SK-N-DZ (cell line): ENCODE measurements around the gene NUDT15.
"Not testable (repeated sequence)": the region's sequence is repeated elsewhere in the genome, so short reads cannot be mapped to it uniquely, and the experiment has no call there.

Source experiments
- DNase-seq: peaks from one replicate; pipeline ENCODE4 v3.0.0-alpha.2; 2015; ENCODE audit warnings: low spot score

The NUDT15 gene

DNA sequence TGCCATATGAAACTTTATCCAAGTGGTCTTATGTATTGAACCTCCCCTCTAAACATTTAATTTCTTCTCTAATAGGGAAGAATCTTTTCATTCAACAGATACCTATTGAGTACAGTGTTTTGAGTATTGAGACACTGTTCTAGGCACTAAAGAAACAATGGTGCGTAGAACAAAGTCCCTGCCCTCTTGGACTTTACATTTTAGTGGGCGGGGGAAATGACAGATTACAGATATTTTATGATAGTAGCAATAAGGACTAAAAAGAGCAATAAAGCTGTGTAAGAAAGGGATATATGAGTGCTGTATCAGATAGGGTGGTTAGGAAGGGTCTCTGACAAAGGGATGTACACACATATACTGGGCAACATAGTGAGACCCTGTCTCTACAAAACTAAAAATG, 5.4 kb downstream of the NUDT15 start:
- no peak for DNase-seq

DNA sequence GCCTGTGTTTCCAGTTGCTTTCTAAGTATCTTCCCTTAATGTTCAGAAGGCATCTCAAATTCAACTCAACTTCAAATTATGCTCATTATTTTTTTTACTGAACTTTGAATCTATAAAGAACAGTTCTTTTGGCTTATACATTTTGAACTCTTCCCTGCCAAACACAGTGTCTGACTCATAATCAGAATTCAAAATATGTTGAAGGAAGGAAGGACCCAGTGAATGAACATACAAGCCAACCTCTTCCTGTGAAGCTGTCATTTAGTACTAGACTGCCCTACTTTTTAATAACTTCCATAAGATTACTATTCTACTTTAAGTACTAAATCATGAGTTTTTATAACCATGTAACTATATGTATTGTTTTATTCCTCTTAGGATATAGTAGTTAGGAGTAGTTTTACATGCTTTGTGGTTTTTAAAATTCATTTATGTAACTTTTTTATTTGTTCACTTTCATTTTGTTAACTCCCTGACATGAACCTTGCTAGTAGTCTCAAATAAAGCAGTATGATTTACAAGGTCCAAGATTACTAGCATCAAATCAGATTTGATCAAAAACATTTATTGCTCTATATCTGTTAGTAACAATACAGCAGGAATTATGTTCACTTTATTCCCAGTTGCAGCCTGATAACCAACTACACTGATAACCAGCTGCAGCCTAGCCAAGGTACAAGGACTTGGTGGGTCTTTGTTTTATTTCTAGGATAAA, 6.4 kb downstream of the NUDT15 start:
- no peak for DNase-seq

DNA sequence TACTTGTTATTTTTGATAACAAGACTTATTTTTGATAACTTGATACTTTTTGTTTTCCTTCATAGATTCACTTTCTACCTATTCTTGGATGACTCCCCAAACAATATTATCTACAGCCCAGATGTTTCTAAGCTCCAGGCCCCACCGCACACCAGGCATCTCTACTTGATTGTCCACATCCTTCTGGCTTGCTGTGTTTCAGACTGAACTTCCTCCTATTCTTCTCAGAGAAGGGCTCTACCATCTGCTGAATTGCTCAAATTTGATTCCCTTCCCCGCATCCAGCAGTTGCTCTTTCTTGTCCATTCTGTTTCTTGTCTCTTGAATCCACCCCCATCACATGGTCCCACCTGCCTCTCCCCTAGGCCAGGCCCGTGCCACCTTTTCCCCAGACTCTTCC, 13.0 kb downstream of the NUDT15 start:
- DNase-seq = no peak

DNA sequence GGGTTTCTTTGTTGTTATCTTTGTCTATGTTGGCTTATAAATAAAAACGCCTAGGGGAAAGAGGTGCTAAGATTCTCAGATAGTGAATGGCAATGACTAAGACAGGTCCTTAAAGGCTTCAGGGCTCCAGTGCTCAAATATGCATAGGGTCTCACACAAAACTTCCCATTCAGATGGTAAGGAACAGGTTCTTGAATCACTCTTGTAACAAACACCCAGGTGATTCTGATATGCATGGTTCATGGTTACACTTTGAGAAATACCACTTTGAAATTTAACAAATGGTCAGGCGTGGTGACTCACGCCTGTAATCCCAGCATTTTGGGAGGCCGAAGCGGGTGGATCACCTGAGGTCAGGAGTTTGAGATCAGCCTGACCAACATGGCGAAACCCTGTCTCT, 17.1 kb downstream of the NUDT15 start:
- DNase-seq = no peak

DNA sequence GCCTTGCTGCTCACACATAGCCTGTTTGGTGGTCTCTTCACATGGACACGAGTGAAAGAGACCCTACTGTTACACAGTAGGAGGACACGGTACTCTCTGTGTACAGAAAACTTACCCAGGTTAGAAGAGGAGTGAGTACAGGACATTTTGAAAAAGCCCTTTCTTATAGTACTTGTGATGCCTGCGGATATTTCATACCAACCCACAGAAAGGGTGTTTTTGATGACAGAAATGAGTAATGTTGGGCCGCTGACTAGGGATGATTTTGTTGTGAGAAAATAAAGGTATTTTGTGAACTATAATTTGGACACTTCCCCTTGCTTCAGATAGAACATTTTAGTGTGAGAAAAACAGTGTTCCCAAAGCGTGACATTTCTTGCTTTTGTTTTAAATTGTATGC, 18.2 kb downstream of the NUDT15 start:
- DNase-seq = no peak

DNA sequence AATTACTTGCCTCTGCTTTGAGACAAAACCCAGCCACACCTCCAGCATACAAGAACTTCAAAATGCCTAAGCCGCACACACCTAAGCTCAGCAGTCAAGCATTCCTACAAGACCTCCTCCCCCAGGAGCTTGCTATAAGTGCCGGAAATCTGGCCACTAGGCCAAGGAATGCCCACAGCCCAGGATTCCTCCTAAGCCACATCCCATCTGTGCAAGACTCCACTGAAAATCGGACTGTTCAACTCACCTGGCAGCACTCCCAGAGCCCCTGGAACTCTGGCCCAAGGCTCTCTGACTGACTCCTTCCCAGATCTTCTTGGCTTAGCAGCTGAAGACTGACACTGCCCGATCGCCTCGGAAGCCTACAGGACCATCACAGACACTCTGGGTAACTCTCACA, 21.0 kb downstream of the NUDT15 start:
- not testable (repeated sequence) for DNase-seq

DNA sequence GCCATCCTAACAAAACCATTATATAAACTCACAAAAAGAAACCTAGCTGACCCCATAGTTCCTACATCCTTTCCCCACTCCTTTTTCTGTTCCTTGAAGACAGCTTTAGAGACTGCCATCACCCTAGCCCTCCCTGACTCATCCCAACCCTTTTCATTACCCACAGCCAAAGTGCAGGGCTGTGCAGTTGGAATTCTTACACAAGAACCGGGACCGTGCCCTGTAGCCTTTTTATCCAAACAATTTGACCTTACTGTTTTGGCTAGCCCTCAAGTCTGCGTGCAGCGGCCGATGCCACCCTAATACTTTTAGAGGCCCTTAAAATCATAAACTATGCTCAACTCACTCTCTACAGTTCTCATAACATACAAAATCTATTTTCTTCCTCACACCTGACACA, 22.4 kb downstream of the NUDT15 start:
- DNase-seq = not testable (repeated sequence)

DNA sequence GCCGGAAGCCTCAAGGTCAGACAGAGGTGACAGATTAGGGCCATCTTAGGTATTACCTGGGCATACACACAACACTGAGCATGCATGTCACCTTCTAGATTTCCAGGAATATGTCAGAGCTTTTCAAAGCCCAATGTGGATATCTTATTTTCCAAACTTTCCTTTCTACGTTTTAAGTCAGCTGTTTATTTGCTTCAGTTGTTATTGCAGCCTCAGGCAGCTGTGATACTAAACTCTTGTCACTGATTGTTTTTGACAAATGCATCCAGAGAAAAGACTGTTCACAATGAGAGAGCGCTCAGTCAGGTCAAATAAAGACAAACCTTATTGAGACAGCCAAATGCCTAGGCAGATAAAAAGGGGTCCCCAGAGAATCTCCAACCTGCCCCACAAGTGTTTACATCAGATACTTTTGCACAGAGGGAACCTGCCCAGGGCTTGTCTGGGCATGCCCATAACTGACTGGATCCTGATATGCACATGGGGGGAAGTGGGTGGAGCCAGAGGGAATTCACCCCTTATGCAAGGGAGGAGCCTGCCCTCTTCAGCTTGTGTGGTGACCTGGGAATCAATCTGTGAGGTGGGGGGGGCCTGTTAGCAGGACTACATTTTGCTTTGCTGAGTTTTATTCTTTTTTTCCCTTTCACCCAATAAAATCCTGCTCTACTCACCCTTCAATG, 28.9 kb downstream of the NUDT15 start:
- DNase-seq = no peak

DNA sequence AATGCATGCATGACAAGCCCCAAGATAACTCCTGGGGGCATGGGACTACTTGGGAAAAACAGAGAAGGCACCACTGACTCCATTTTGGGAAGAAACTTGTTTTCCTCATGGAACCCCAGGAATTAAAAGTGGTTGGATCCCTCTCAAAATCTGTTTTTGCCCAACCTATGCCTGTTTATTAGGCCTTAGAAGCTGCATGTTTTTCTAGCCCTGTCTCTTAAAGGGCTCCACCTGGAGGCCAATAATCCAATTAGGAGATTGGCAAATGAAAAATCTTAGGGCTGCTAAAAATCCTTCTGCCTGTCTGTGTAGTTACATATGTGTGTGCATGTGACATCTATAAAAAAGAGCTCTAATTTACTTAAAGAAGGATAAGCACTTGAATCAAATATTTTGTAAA, 30.5 kb downstream of the NUDT15 start:
- DNase-seq = no peak

DNA sequence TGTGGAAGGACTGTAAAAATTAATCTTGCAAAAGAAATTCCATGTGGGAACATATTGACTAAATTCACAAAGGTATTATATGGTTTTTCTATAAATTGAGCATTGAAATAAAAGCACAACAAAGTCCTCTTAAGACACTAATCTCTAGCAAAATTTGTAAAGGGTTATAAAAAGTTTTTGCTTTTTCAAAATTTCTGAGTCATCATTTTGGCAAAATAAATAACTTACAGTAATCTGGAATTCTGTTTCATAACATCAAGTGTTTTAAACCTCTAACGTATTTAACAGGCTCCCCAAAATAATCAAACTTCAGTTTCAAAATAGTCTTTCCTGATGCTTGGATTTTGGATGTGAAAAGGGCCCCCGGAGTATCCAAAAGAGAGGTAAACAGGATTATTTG, 31.4 kb downstream of the NUDT15 start:
- no peak for DNase-seq

DNA sequence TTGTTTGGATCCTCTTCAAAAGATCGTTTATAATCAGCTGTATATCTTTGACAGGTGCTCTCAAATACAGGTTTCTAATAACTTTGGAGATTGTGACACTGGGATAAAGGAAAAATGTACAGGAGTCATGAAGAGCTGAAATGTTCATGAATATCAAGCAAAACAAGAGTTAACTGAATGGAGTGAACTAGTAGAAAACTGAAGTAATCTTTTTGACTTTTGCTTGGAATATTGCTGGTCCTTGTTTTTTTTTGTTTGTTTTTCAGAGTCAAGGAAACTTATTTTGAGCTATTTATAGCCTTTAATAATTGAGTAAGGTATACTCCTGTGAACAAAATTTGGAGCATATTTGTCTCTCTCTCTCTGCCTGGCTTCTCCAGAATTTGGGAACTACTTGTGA, 32.0 kb downstream of the NUDT15 start:
- no peak for DNase-seq

DNA sequence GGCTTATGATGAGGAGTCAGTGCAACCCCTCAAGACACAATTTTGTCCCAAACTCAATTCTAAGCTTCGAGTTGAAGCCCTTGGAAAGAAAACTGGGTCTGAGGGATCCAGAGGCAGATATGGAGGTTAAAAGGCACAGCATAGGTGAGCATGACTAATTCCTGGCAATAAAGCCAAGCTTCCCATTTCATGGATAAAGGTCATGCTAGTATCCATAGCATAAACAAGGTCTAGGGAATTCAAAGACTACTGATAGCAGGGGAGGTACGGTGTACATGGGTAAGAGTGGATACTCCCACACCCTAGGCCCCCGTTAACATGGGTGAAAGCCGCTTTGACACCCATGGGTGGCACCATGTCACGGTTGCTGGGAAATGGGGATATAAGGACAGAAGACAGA, 33.4 kb downstream of the NUDT15 start:
- DNase-seq = no peak

DNA sequence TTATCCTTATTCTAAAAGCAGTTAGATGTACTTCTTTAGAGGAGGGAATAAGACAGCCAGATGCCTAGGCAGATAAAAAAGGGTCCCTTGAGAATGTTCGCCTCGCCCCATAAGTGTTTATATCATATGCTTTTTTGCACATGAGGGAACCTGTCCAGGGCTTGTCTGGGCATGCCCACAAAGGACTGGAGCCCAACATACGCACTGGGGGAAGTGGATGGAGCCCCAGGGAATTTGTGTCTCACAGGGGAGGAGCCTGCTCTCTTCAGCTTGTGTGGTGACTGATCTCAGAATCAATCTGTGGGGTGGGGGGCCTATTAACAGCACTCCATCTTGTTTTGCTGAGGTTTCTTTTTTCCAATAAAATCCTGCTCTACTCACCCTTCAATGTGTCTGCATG, 34.8 kb downstream of the NUDT15 start:
- no peak for DNase-seq

DNA sequence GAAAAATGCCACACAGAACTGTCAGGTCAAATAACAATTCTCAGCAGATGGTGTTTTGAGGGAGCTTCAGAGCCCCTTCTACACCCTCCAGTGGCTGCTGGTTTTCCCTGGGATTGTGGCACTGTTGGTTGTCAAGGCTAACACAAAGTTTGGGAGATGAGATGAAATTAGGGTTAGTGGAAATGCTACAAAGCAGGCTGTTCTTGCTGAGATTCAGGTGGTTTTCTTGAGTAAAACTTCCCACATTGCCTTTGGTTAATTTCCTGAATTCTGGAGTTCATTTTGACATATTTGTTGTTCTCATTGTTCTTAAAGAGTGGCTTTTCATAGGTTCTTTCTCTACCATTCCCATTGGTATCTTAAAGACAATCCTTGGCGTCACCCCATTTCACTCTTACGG, 35.3 kb downstream of the NUDT15 start:
- DNase-seq = no peak

DNA sequence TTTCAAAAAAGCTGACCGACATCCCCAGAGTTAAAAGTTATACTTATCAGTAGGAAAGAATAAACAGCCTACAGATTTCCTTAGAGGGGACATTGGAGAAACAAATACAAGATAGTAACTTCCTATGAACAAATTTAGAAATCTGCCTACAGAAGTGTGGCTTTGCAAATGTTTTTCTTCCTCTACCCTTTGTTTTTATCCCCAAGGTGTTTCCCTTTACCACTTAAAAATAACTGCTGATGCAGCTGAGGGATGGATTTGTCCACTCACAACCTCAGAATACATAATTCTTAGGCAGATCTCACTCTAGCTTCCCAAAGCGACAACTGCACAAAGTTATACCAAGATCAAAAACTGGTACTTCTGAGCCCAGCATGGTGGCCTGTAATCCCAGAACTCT, 36.5 kb downstream of the NUDT15 start:
- no peak for DNase-seq

DNA sequence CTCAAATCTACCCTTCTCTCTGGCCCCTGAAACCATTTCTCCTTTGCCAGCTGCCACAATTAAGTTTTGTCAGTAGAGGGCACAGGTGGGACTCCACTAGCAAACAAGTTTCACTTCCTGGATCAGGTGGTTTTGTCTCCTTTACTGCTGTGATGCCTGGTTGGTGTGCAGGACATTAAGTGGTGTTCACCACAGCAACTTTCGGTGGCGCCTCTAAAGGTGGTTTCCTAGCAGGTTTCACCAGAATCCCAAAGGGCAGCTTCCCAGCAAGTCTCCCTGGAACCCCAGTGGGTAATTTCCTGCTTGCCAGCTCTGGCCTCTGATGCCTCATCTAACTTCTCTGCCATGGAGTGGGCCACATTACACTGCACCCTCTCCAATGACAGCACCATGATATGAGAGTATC, 40.7 kb downstream of the NUDT15 start:
- DNase-seq = no peak

DNA sequence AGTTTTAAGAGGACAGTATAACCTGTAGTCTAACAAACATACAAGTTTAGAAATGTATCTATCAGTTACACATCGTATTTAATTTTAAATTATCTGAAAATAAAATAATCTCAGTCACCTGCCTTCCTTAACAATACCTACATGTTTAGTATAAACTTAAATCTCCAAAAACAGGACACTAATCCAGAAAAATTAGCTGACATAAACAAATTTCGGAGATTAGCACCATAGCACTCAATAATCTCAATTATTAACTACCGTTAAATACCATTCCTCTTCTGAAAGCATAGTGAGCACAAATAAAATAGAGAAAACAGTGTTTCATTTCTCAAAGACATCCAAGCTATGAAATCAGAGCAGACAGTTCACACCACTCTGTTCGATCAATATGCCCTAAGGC, 44.2 kb downstream of the NUDT15 start:
- DNase-seq = no peak

DNA sequence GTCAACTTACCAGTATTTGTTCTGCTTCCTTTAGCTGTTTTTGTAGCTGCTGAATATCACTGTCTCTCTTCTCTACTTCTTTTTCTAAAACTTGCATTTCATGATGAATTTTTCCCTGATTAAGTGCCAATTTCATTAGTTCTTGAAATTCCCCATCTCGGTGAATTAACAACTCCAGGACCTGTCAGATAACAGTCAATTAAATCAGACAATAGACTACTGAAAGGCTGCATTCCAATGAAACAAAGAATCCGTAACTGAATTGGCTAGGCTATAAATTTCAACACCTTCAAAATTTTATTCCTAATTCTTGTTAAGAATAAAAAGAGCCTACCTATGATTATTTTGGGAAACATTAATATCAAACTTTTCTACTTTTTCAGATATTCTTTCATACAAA, 48.7 kb downstream of the NUDT15 start:
- no peak for DNase-seq

DNA sequence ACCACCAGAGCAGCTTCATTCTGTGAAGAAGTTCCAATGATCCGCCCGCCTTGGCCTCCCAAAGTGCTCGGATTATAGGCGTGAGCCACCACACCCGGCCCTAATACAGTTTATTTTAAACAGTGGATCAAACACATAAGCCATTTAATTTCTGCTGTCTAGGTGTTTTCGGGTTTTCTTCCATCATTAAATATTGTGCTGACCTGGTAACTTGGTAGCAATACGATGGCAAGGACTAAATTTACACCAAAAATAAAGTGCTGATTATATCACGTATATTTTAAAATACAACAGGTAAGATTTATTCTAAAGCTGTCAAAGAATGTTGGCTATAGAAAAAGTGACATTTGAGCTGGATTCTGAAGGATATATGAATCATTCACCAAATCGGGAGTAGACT, 56.1 kb downstream of the NUDT15 start:
- DNase-seq = no peak

DNA sequence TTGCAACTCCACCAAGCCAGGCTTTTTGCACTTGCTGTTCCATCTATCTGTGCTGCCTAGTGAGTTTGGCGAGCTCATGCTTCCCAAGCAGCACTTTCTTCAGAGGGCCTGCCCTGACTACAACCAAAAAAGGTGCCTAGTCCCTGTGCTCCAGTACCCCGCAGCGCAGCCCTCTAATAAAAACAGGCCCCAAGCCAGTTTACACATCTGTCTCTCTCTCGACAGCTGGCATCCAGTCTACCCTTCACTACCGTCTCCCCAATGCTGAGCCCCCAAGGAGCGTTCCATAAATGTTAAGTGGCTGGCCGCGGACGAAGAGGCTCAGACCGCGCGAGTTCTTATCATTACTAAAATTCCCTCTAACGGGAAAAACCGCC, 56.9 kb downstream of the NUDT15 start:
- no peak for DNase-seq

DNA sequence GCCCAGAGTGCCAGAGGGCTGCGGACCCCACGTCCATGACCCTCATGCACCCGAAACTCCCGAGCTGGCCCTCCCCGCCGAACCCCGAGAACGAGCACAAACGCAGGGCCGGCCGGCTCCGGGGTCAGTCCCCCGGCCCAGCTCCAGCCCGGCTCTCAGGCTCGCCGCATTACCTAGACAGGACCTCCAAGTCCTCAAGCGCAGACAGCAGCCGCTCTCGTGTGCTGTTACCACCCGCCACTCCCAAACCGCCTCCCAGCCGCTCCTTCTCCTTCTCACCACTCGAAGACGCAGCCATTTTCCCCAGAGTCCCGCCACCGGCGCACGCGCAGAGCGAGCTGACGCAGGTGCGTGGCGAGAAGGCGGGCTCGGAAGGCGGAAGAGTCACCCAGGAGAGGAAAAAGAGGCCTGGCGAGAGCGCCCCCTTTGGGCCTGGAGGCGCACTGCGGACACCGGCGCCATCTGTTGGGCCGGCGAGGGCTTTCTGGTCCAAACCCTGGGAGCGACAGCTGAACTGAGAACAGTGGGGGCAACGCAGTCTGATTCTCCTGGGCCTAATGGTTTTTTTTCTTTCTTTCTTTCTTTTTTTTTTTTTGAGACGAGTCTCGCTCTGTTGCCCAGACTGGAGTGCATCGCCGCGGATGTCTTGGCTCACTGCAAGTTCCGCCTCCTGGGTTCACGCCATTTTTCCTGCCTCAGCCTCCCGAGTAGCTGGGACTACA, 57.4 kb downstream of the NUDT15 start, which contains the start of gene MED4:
Gene MED4, minus strand, starts transcription at position 324 of the 722 bp plus-strand sequence. Its CDS starts 26 bp downstream, at position 298.
- DNase-seq = peak; percentile 94

DNA sequence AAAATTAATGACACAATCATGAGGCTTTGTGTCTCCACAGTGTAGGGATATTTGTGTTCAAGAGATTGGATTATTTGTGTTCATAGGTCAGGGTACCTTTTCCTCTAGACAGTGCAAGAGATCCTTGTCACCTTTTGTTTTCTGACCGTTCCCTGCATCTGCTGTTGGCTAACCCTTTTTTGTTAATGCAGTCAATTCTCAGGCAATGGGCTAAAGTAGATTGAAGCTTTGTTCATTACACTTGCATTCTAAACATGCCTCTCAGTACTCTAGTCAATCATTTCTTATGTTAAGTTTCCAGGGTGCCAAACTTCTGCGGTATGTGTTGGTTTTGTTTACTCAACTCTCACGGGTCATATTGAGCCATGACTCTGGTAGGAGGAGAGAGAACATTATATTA, 59.1 kb downstream of the NUDT15 start:
- no peak for DNase-seq
